Head of caudate nucleus (tissue), 42 donors: ENCODE results near the gene LGR6.
A peak's percentile ranks its signal among the peaks of the same experiment; 100 is the strongest.
"Not testable (repeated sequence)": the region's sequence is repeated elsewhere in the genome, so short reads cannot be mapped to it uniquely, and the experiment has no call there.

Experiments used
- DNase-seq, 42 donors: peaks; one replicate each; pipeline versions ENCODE4 v3.0.0 to v3.0.0-alpha.2; 2020 to 2021; ENCODE audit warnings: mixed read lengths in 7 of 42
- intact Hi-C: fragments of 100-400 bp; cut with DNase I; formaldehyde crosslinking; loops from one replicate; pipeline ENCODE4 v1.15.0; 2022

LGR6 gene

GRCh38 chr1:202329891-202330290 is 136.3 kb downstream of the LGR6 start:
- intact Hi-C loops: no loop called here
- DNase-seq: no peak

GRCh38 chr1:202333861-202334260 is 140.3 kb downstream of the LGR6 start:
- intact Hi-C loops: no loop called here
- DNase-seq: no peak

- intact Hi-C loops: loop anchor here (10.0 kb wide), 1 partner anchor 61 kb away; no protein-coding TSS in a partner anchor
- DNase-seq: peak in 2 of 42 donors; percentile 20 to 23
These were observed 150.2 kb downstream of the LGR6 start for GRCh38 chr1:202343652-202344349.

- no peak for DNase-seq
- intact Hi-C loops: loop anchor here (10.0 kb wide), 1 partner anchor 57 kb away; no protein-coding TSS in a partner anchor
These were observed 154.5 kb downstream of the LGR6 start for GRCh38 chr1:202348005-202348508.

GRCh38 chr1:202348509-202349205 is 155.1 kb downstream of the LGR6 start, which contains the start of gene PPP1R12B:
Gene PPP1R12B (plus strand): TSS chr1:202348699. CDS start chr1:202348852, 153 bp downstream.
- DNase-seq: peak; percentile 96 to 100 (median 99)
- intact Hi-C loops: loop anchor here (10.0 kb wide), 1 partner anchor 56 kb away; no protein-coding TSS in a partner anchor

- DNase-seq: peak in 6 of 42 donors; percentile 5 to 30 (median 12)
- intact Hi-C loops: loop anchor here (10.0 kb wide), 1 partner anchor 55 kb away; no protein-coding TSS in a partner anchor
These were observed 155.8 kb downstream of the LGR6 start for GRCh38 chr1:202349206-202349928.

GRCh38 chr1:202351725-202352124 is 158.1 kb downstream of the LGR6 start:
- DNase-seq: no peak
- intact Hi-C loops: no loop called here

- intact Hi-C loops, DNase-seq: not testable (repeated sequence)
These were observed 159.1 kb downstream of the LGR6 start for GRCh38 chr1:202352583-202353197.

- no peak for DNase-seq
- intact Hi-C loops: no loop called here
These were observed 162.4 kb downstream of the LGR6 start for GRCh38 chr1:202355944-202356553.

GRCh38 chr1:202357506-202357905 is 163.9 kb downstream of the LGR6 start:
- no peak for DNase-seq
- intact Hi-C loops: no loop called here

- DNase-seq: no peak
- intact Hi-C loops: no loop called here
These were observed 167.6 kb downstream of the LGR6 start for GRCh38 chr1:202361224-202361623.

- no peak for DNase-seq
These were observed 168.1 kb downstream of the LGR6 start for GRCh38 chr1:202361701-202362100.

GRCh38 chr1:202362212-202362611 is 168.6 kb downstream of the LGR6 start:
- DNase-seq: no peak
- intact Hi-C loops: no loop called here

More at GRCh38 chr1:202361701-202362100, 168.1 kb downstream of the LGR6 start:
- intact Hi-C loops: no loop called here

- no peak for DNase-seq
- intact Hi-C loops: no loop called here
These were observed 171.7 kb downstream of the LGR6 start for GRCh38 chr1:202365092-202365815.

- intact Hi-C loops: no loop called here
- DNase-seq: no peak
These were observed 173.7 kb downstream of the LGR6 start for GRCh38 chr1:202367271-202367670.
